HUES6 (cell line): ENCODE measurements around the gene OR6C65.
"Not testable (repeated sequence)": the region's sequence is repeated elsewhere in the genome, so short reads cannot be mapped to it uniquely, and the experiment has no call there.

ENCODE experiments used
- H3K27ac ChIP-seq: 2 replicates; pipeline ENCODE4 v1.7.0; 2013; ENCODE audit warnings: low read depth, mild to moderate bottlenecking, low read length, inconsistent platforms
- H3K27me3 ChIP-seq: 2 replicates; pipeline ENCODE4 v1.6.1; 2013; ENCODE audit warnings: low read length; ENCODE audit not compliant: control insufficient read depth, insufficient read depth
- H3K36me3 ChIP-seq: 2 replicates; pipeline ENCODE4 v1.6.1; 2013; ENCODE audit warnings: low read length; ENCODE audit not compliant: control insufficient read depth, insufficient read depth
- H3K4me1 ChIP-seq: 2 replicates; pipeline ENCODE4 v1.6.1; 2013; ENCODE audit warnings: low read length; ENCODE audit not compliant: control insufficient read depth, insufficient read depth
- H3K4me3 ChIP-seq: 2 replicates; pipeline ENCODE4 v1.5.1; 2013; ENCODE audit warnings: low read depth, low read length
- H3K9ac ChIP-seq: one replicate; pipeline ENCODE4 v1.6.1; 2013; ENCODE audit warnings: mild to moderate bottlenecking, low read length
- H3K9me3 ChIP-seq: 2 replicates; pipeline ENCODE4 v1.6.1; 2013; ENCODE audit warnings: low read depth, low read length; ENCODE audit not compliant: control insufficient read depth, insufficient read depth

Gene OR6C65

GRCh38 chr12:55400229-55400628, at the start of gene OR6C65:
Gene OR6C65, plus strand, starts transcription at chr12:55400529. Its CDS starts 0 bp downstream, at chr12:55400529.
- Histone ChIP-seq H3K9me3 (no peaks in the 10 kb centered on the region), H3K4me1 (no peaks in the 10 kb centered on the region), H3K27me3 (no peaks in the 10 kb centered on the region), H3K4me3 (no peak within 1 kb of the TSS), H3K36me3 (no peaks in the 10 kb centered on the region), H3K27ac (no peak within 1 kb of the TSS), H3K9ac (no peak within 1 kb of the TSS)

GRCh38 chr12:55355338-55355737, 45.0 kb upstream of the OR6C65 start:
- H3K36me3 ChIP-seq, H3K27me3 ChIP-seq, H3K9me3 ChIP-seq, H3K27ac ChIP-seq, H3K4me3 ChIP-seq, H3K9ac ChIP-seq: not testable (repeated sequence)
- peaks cover 15% of the 10 kb centered on the region; the same call in 1 of the 2 replicates for H3K4me1 ChIP-seq

- no peak within 1 kb of the TSS for H3K9ac ChIP-seq
- H3K27ac ChIP-seq = no peak within 1 kb of the TSS
- H3K4me1 ChIP-seq = no peaks in the 10 kb centered on the region
- H3K36me3 ChIP-seq = no peaks in the 10 kb centered on the region
- H3K9me3 ChIP-seq = no peaks in the 10 kb centered on the region
- no peaks in the 10 kb centered on the region for H3K27me3 ChIP-seq
- H3K4me3 ChIP-seq = no peak within 1 kb of the TSS
These were observed 37.7 kb upstream of the OR6C65 start, which contains the start of gene OR6C75 for GRCh38 chr12:55362675-55363074. Gene OR6C75, plus strand, starts transcription at chr12:55362975. Its CDS starts 2,136 bp downstream, at chr12:55365111.

- no peaks in the 10 kb centered on the region for H3K36me3 ChIP-seq
These were observed 35.2 kb upstream of the OR6C65 start for GRCh38 chr12:55365086-55365485.

GRCh38 chr12:55372521-55372920, 27.8 kb upstream of the OR6C65 start:
- no peak overlapping the region for H3K4me3 ChIP-seq
- no peaks in the 10 kb centered on the region for H3K36me3 ChIP-seq
- H3K9me3 ChIP-seq = no peaks in the 10 kb centered on the region
- no peak overlapping the region for H3K9ac ChIP-seq
- no peak overlapping the region for H3K27ac ChIP-seq
- no peaks in the 10 kb centered on the region for H3K4me1 ChIP-seq
- no peaks in the 10 kb centered on the region for H3K27me3 ChIP-seq

More at GRCh38 chr12:55365086-55365485, 35.2 kb upstream of the OR6C65 start:
- Histone ChIP-seq H3K9me3 (no peaks in the 10 kb centered on the region), H3K27ac (no peak overlapping the region), H3K4me3 (no peak overlapping the region), H3K27me3 (no peaks in the 10 kb centered on the region), H3K4me1 (no peaks in the 10 kb centered on the region), H3K9ac (no peak overlapping the region)

GRCh38 chr12:55385891-55386290, 14.4 kb upstream of the OR6C65 start:
- no peaks in the 10 kb centered on the region for H3K9me3 ChIP-seq

GRCh38 chr12:55392032-55392795, 8.1 kb upstream of the OR6C65 start:
- Histone ChIP-seq H3K4me1 (no peaks in the 10 kb centered on the region), H3K9me3 (peaks cover 4% of the 10 kb centered on the region; the same call in 1 of the 2 replicates), H3K9ac (no peak overlapping the region), H3K27me3 (no peaks in the 10 kb centered on the region), H3K36me3 (no peaks in the 10 kb centered on the region), H3K27ac (no peak overlapping the region), H3K4me3 (no peak overlapping the region)

More at GRCh38 chr12:55385891-55386290, 14.4 kb upstream of the OR6C65 start:
- Histone ChIP-seq H3K4me1 (peaks cover 10% of the 10 kb centered on the region; the same call in 1 of the 2 replicates), H3K27me3 (no peaks in the 10 kb centered on the region), H3K4me3 (no peak overlapping the region), H3K9ac (no peak overlapping the region), H3K36me3 (no peaks in the 10 kb centered on the region), H3K27ac (no peak overlapping the region)

- H3K27ac ChIP-seq = no peak overlapping the region
- no peaks in the 10 kb centered on the region for H3K4me1 ChIP-seq
- no peak overlapping the region for H3K4me3 ChIP-seq
- peaks cover 4% of the 10 kb centered on the region; the same call in 1 of the 2 replicates for H3K9me3 ChIP-seq
- no peaks in the 10 kb centered on the region for H3K27me3 ChIP-seq
- no peaks in the 10 kb centered on the region for H3K36me3 ChIP-seq
- H3K9ac ChIP-seq = no peak overlapping the region
These were observed 4.0 kb upstream of the OR6C65 start for GRCh38 chr12:55396326-55396725.

GRCh38 chr12:55407866-55408265, 7.5 kb downstream of the OR6C65 start:
- H3K27ac ChIP-seq = no peak overlapping the region
- H3K36me3 ChIP-seq = no peaks in the 10 kb centered on the region
- no peak overlapping the region for H3K4me3 ChIP-seq
- H3K9me3 ChIP-seq = peaks cover 7% of the 10 kb centered on the region; the same call in 1 of the 2 replicates
- no peaks in the 10 kb centered on the region for H3K27me3 ChIP-seq
- no peaks in the 10 kb centered on the region for H3K4me1 ChIP-seq
- no peak overlapping the region for H3K9ac ChIP-seq

GRCh38 chr12:55409133-55409532, 8.8 kb downstream of the OR6C65 start:
- H3K4me3 ChIP-seq, H3K36me3 ChIP-seq, H3K9me3 ChIP-seq: not testable (repeated sequence)

GRCh38 chr12:55412138-55412537, 11.8 kb downstream of the OR6C65 start:
- H3K4me1 ChIP-seq, H3K9ac ChIP-seq: not testable (repeated sequence)

More at GRCh38 chr12:55409133-55409532, 8.8 kb downstream of the OR6C65 start:
- H3K27me3 ChIP-seq, H3K27ac ChIP-seq, H3K9ac ChIP-seq, H3K4me1 ChIP-seq: not testable (repeated sequence)

More at GRCh38 chr12:55412138-55412537, 11.8 kb downstream of the OR6C65 start:
- H3K4me3 ChIP-seq, H3K9me3 ChIP-seq, H3K36me3 ChIP-seq, H3K27ac ChIP-seq, H3K27me3 ChIP-seq: not testable (repeated sequence)
